GDM1 (cell line): Measurements from ENCODE around the gene SMC3.
"Not testable (repeated sequence)": the region's sequence is repeated elsewhere in the genome, so short reads cannot be mapped to it uniquely, and the experiment has no call there.

Experiments
- DNase-seq: peaks from one replicate; lab custom pipeline; 2025; lab: John Stamatoyannopoulos, UW

The SMC3 gene

DNA sequence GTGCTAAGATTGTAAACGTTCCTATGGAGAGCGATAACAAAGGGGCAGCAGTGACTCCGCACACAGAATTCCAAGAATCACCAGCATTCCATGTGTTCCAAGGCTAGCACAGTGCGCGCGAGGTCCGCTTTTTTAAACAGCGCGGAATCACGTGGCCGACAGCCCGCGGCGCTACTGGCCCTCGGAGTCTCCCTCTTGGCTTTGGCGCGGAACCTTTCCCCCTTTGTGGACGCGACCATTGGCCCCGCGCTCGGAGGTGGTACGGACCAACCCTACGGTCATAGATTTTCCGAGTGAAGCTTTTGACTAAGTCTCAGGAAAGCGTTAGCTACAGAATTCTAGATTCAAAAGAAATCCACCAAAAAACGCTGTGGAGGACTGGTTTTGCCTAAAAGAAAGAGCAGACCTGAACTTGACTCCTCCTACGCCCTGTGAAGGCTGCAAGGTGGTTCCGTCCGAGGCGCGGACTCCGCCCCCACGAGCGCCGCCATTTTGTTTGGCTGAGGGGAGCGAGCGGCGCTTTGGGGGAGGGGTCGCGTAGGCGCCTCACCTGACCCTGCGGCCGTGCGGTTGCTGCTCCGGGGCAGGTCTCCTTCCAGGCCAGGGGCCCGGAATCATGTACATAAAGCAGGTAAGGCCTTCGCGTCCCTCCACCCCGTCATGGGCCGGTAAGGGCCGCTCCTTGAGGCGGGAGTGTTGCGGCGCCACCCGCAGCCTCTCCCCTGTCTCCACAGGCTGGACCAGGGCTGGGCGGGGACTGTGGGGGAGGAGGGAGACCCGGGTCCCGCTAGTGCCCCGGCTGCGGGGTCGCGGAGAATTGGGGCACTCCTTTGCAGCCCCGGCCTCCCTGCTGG lies at the start of gene SMC3:
SMC3 (plus strand) TSS at position 495 of the 854 bp plus-strand sequence; CDS start at position 617, 122 bp downstream.
- peak; percentile 86 for DNase-seq

DNA sequence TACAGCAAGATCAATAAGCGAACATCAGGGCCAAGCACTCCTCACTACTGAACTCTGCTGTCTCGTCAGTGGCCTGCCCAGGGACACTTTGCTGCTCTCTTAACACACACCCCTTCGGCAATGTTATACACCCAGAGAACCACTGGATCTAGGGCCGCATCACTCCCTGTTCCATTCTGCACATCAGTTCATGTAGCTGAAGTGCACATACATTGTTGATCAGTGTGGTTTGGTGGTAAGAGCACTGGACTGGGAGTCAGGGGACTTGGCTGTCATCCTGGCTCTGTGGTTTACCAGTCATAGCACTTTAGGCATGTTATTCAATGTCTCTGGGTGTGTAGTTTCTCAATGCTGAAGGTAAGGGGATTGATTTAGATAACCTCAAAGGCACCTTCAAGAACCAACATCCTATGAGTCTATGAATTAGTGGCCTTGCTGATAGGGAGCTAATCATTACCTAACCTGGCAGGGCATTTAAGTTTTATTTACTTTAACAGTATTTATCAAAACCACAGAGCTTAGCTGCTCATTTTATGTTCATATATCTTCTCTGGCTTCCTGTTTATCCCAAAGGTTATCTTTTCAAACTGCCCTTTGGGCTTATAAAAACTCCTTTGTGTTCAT lies 45.0 kb upstream of the SMC3 start:
- no peak for DNase-seq

DNA sequence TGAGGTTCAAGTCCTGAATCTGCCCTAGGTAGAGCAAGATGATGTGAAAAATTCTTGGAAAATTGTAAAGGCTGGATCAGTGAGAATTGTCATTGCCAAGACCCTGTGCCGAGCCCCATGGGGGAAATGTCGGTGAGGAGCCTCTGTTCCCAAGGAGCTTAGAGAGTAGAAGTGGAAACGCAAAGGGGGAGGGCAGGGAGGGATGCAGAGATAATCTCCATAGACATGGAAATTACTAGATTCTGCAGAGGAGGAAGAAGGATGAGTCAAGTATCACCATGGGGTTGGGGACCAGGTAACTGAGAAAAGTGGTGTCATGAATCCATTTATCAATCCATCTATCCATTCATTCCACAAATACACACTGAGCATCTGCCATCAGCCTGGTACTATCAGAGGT lies 43.8 kb upstream of the SMC3 start:
- no peak for DNase-seq

DNA sequence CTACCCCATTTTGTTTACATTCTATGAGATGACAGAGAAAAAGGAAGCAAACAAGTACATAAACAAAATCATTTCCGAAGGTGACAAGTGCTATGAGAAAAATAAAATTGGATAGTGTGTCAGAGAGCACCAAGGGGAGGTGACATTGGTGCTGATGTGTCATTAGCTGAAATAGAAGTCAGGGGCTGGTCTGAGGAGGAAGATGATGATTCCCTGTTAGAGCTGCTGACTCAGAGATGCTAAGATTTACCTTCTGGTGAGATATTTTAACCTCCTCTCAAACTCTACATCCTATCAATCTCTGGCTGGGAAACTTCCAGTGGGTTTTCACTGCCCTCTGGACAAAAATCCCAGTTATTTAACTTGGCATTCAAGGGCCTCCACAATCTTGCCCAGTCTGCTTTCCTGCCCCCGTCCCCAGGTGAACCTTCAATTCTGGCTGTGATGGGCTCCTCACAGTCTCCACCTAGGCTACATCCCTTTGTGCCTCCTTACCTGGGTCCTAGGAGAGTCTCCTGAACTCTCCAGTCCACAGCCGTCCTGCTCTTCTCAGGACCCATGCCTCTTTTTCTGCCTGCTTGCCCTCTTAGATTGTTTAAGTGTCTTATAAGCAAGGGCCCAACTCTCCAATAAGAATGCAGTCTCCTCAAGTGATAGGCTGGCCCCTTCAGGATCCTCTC lies 43.2 kb upstream of the SMC3 start:
- no peak for DNase-seq

DNA sequence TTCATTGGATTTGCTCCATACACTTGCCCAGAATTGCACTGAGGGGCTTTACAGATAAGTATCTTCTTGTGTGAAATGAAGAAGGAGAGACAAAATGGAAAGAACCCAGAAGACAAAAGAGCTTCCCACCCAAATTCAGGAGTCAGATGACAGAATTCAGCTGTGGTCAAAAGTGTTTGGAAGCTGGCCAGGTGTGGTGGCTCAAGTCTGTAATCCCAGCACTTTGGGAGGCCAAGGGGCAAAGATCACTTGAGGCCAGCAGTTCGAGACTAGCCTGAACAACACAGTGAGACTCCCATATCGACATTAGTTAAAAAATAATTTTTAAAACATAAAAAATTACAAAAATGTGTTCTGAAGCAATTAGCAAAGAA lies 42.6 kb upstream of the SMC3 start:
- no peak for DNase-seq

DNA sequence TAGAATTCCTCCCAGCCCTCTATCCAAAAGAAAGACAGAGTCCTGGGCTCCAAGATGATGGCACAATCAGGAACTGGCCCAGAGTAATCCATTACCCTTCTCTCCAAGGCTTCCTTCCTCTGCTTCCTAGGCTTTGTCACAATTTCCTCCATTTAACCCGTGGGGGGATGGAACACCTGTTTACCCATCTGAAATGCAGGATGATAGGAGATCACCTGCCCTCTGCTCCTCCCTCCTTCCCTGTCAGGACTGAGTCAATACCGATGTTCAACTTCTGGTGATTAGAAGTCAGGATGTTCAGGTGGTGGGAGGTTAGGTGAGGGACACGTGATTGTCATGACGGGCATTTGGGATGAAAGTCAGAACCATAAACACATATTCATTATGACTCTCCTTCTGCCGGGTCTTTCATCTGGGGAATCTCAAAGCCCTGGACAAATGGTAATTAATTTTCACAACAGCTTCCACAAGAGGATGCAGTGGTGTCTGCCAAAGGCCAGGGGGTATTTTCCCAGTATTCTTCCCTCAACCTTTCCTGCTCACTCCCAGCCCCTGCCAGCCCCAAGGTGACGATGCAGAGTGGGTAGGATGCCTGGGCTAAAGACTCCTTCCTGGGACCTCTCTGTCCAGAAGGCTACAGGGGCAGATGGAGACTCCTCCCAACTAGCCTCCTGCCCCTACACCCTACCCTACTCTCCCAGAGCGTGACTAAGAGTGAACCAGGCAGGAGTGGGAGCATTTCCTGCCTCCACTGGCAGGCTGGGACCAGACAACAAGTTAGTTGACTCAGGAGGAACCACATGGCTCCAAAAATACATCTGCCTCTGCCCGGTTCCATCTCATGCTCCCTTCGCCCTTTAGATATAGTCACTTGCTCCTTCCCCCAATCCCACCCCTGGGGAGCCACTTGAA lies 41.9 kb upstream of the SMC3 start:
- no peak for DNase-seq

DNA sequence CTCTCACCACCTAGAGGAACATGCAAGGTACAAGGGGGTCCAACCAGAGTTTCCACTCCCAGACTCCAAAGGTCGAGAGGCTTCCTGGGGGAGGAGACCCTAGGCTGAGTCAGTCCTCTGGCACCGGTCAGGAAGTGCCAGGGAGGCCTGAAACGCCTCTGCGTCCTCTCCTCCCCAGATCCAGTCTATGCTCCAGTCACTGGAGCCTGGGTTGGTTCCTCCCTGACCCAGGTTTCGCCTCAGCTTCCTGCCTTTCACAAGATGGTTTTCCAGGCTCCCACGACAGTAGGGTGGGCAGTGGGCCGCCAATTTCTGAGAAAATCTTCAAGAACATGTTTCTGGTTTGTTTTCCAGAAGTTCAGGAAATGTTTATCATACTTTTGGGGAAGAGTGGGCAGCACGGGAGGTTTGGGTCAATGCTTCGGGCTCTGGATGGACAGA lies 39.7 kb upstream of the SMC3 start:
- DNase-seq: no peak

DNA sequence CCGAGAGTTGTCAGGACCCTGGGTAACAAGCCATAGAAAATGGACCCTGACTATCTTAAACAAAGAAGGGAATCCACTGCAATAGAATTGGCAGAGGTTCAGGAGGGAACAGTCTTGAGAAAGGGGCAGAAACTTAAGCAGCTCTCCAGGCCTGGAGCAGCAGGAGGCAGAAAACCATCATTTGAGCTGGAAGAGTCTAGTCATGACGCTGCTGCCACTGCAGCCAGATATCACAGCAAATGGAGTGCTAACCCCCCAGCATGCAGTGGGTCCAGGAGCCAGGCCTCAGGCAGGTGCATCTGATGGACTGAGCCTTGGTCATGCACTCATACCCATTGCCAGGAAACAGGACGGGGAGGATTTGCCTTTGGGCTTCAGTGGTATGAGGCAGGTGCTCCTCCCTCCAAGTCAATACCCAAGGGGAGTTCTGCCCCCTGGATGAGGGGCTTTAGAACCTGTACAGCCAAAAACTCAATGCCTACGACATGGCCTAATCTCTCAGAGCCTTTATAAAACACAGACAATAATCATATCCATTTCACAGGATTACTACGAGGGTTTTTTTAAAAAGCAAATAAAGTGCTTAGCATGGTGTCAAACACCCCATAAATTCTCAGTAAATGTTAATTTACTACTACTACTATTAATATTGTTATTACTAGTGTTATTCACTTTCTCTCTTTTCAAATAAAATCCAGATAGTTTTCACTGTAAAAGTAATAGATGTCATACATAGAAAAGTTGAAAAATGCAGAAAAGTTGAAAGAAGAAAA lies 39.1 kb upstream of the SMC3 start:
- no peak for DNase-seq

DNA sequence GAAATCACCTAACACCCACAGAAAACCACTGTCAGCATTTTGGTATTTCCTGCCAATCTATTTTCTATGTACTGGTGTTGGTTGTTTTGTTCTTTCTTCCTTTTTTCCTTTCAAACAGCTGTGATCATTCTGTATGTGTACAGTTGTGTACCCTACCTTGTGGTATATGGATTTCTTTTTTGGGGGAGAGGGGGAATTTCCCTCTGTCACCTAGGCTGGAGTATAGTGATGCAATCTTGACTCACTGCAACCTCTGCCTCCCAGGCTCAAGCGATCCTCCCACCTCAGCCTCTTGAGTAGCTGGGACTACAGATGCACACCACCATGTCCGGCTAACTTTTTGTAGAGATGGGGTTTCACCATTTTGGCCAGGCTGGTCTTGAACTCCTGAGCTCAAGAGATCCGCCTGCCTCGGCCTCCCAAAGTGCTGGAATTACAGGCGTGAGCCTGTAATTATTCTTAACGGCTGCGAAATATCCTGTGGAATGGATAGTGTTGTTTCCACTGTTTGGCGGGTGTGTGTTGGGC lies 38.4 kb upstream of the SMC3 start:
- not testable (repeated sequence) for DNase-seq

DNA sequence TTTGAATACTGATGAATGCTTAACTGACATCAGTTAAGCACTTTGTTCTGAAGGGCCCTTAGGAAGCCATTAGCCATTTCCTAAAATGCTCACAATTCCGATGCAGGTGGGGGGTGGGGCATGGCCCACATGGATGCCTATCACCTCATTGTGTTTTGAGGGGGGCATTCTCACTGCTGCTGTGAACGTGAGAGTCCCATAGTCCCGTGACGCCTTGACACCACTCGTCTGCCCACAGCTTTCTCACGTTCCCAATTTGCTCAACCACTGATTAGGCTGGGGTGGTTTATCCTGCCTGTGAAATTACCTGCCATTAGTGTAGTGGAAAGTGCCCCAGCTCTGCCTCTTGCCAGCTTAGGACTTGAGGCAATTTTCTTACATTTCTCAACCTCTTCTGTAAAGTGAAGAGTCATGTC lies 37.9 kb upstream of the SMC3 start:
- DNase-seq: no peak

DNA sequence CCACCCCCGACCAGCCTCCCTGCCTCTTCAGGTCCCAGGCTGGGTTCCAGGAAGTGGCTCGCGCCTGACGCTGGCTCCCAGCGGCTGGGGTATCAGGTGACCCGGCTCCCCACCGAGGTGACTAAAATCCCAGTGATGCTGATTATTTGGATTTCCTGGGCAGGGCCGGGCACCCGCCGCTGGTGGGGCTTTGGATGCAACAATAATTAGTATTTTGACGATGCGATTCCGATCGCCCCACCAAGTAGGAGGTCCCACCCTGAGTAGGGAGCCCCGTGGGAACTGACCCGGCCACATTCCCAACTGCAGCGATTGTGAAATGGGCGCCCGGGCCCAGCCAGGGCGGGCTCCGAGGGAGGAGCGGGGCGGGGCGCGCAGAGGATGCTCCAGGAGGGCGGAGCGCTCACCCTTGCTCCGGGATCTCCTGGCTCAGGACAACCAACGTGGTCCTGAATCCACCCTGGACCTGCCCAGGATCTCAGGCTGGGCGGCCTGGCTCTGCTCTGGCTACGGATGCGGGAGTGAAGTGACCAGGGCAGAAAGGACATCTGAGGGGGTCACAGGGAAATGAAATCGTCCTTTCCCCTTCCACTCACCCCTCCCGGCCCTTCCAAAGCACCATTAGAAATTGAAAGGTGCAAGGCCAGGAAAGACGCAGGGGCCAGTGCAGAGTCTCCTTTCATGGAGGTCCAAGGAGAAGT lies 37.2 kb upstream of the SMC3 start:
- no peak for DNase-seq

DNA sequence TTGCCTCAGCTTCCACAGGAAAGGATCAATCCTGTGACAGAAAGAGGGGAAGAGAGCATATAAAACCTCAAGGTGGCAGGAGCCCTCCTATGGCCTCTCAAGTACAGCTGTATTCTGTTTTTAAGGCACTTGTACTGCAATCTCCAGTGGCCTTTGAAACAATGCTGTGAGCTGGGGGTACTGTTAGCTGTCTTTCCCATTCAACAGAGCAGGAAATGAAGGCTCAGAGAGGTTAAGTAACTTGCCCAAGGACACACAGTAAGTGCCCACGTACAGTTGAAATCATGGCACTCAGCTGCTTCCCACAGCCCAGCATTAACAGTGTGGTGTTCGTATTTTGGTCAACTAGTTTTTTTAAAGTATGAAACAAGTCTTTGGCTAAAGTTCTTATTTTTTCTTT lies 35.8 kb upstream of the SMC3 start:
- DNase-seq: no peak

DNA sequence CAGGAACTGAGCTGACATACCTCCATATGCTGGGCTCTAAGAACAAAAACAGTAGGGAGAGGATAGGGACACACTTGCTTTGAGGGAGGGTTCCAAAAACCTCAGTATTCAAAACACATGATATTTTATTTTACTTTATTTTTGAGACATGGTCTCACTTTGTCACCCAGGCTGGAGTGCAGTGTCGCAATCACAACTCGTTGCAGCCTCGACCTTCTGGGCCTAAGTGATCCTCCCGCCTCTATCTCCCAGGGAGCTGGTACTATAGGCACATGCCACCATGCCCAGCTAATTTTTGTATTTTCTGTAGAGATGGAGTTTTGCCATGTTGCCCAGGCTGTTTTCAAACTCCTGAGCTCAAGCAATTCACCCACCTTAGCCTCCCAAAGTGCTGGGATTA lies 34.9 kb upstream of the SMC3 start:
- not testable (repeated sequence) for DNase-seq

DNA sequence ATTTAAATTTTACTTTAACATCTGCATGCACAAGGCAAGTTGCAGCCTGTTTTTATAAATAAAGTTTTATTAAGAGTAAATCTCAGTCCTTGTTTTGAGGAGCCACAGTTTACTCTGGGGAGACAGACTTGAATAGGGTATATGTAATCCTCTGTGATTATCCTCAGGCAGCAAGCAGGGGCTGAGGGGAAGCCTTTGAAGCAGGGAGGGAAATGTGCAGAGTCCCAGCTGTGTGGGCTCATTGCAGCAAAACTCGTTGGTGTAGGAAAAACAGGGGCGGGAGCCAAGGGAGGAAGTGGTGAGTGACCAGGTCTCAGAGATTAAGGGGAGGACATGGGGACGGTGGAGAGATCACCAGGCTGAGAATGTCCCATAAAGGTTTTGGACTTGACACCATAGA lies 34.3 kb upstream of the SMC3 start:
- no peak for DNase-seq

DNA sequence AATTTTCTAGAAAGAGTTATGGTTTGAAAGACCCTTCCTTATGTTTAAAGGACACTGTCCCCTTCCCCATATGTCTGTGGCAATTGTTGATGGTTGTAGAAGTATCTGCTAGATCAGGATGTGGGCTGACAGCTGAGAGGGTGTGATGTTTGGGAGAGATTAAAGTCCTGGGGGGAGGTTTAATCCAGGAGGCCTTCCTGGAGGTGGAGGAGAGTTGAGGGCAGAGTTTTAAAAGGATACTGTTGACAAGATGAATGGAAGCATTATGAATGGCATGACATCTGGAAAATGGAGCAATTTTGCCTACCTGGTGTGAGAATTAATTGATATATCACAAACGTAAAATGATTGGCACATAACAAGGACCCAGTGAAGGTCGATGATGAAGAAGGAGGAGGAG lies 32.9 kb upstream of the SMC3 start:
- DNase-seq: no peak

DNA sequence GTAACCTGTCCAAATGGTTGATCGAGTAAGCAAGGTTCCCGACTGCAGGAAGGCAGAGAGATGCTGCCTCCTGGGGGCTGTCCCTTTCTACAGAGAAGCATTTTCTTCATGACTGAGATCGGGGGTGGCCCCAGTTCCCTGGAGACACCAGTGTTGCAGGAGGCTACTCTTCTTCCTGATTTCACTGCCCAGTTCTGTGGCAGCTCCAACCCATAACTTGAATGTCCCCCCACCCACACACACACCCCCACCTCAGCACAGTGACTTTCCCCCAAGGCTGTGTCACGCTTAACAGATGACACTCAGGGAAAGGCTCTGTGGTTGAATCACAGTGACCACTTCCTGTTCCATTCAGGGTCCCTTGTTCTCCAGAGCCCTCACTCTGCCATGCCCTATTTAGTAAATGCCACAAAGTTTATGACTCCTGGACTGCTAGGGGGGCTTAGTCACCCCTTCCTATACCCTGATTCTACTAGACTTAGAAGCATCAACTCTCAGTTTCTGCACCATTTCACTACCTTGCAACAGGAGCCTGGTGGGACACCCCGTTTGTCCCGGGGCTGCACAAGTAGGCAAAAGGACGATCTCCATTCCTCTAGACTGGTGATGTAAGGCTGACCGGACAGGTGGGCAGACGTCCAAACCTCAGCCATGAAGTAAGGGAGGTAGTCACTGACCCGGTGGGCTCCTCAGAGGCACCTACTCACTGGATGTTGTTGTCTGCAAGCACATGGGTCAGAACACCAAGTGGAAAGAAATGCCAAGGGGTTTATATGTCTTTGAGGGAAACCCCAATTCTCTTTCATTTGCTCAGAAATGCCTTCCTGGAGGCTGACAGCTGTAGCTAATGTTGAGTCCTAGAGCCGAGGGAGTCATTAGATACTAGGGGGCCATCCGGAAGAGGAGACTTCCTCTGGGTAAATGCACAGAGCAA lies 31.3 kb upstream of the SMC3 start:
- DNase-seq: peak; percentile 27

DNA sequence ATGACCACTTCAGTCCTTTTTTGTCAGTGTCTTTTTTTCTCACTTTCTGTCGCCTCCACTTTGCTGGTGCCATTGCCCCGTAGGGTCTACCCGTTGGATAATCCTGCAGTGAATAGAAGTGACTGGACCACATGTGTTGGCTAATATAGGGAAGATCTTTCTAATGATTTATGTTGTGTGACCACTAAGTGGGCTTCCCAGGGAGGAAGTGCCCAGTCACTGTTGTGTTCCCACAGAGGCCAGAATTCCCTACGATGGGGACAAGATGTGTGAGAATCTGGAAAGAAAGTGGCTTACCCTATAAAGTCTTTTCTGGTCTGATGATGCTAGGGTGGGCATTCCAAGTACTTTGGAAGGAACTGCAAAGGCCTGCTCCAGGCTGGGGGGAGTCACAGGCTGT lies 28.4 kb upstream of the SMC3 start:
- DNase-seq: no peak

DNA sequence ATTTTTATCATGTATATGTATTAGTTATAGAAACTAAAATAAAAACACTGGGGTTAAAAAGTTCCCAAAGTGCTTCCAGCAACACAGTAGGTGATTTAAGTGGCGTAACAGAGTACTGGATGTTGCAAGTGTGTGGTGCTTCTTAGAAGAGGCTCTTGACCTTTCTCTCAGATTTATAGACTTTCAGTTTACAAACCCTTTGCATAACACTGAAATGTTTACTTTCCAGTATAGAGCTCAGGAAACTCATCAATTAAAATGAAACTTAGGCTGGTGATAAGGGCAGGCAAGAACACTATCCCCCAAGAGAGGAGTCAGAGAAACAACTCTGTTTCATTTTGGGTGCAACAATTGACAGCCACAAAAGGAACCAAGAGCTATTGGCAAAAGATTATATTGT lies 27.5 kb upstream of the SMC3 start:
- no peak for DNase-seq

DNA sequence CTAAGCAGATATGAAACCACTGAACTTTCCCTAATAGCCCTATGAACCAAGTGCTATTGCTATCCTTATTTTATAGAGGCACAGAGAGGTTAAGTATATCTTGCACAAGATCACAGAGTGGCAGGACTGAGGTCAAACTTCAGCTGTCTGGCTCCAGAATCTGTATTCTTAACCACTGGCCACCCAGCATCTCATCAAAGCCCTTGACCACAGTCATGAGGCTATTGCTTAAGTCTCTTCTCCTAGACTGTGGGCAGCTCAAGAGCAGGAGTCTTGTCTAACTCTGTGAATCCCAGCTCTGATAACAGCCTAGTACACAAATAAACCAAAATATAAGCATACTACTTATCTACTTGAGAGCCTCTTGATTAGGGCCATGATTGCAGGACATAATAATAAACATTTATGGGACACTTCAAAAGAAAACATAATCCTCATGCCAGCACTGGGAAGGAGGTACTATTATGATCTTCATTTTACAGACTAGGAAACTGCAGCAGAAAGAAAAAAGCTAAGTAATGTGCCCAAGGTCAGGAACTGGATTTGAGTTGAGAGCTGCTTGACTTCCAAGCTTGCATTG lies 22.4 kb upstream of the SMC3 start:
- DNase-seq: no peak
